Measurements from ENCODE around the gene TAF1.

DNA sequence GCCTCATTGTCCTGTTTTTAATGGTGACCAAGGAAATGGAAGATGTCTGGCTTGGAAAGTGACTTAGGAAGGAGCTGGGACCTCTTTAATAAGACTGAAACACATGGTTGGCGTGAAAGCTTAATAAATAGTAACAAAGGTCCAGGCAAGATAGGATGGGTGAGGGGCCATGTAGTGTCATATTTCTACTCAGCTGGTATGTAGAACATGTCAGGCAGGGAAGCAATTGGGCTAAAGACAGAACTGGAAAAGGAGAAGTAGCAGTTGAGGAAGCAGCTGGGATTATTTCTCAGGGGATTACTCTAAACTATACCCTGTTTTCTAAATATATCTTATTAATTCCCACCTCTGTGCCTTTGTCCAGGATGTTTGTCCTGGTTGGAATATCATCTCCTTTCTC, 46.0 kb upstream of the TAF1 start:
- TF ChIP-seq GLIS3 (CRISPR knock-in tag; IDR thresholded peaks at IDR 0.05) (no peak), OSR1 (CRISPR knock-in tag; IDR thresholded peaks at IDR 0.05) (no peak), CSDC2 (CRISPR knock-in tag; IDR thresholded peaks at IDR 0.05) (no peak), ISL1 (CRISPR knock-in tag; IDR thresholded peaks at IDR 0.05) (no peak), ARNTL (CRISPR knock-in tag; IDR thresholded peaks at IDR 0.05; ENCODE audit: borderline replicate concordance, low read depth) (no peak), SNAI2 (CRISPR knock-in tag; IDR thresholded peaks at IDR 0.05) (no peak), PPARA (CRISPR knock-in tag; IDR thresholded peaks at IDR 0.05; ENCODE audit: borderline replicate concordance) (no peak), ZC3H10 (CRISPR knock-in tag; IDR thresholded peaks at IDR 0.05) (no peak), ZNF8 (CRISPR knock-in tag; IDR thresholded peaks at IDR 0.05) (no peak)
- TF ChIP-seq, protein P1, sequence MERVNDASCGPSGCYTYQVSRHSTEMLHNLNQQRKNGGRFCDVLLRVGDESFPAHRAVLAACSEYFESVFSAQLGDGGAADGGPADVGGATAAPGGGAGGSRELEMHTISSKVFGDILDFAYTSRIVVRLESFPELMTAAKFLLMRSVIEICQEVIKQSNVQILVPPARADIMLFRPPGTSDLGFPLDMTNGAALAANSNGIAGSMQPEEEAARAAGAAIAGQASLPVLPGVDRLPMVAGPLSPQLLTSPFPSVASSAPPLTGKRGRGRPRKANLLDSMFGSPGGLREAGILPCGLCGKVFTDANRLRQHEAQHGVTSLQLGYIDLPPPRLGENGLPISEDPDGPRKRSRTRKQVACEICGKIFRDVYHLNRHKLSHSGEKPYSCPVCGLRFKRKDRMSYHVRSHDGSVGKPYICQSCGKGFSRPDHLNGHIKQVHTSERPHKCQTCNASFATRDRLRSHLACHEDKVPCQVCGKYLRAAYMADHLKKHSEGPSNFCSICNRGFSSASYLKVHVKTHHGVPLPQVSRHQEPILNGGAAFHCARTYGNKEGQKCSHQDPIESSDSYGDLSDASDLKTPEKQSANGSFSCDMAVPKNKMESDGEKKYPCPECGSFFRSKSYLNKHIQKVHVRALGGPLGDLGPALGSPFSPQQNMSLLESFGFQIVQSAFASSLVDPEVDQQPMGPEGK (CRISPR knock-in tag; IDR thresholded peaks at IDR 0.05; ENCODE audit: borderline replicate concordance), result no peak
- TF ChIP-seq, protein P2, sequence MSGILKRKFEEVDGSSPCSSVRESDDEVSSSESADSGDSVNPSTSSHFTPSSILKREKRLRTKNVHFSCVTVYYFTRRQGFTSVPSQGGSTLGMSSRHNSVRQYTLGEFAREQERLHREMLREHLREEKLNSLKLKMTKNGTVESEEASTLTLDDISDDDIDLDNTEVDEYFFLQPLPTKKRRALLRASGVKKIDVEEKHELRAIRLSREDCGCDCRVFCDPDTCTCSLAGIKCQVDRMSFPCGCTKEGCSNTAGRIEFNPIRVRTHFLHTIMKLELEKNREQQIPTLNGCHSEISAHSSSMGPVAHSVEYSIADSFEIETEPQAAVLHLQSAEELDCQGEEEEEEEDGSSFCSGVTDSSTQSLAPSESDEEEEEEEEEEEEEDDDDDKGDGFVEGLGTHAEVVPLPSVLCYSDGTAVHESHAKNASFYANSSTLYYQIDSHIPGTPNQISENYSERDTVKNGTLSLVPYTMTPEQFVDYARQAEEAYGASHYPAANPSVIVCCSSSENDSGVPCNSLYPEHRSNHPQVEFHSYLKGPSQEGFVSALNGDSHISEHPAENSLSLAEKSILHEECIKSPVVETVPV (CRISPR knock-in tag; IDR thresholded peaks at IDR 0.05), result no peak

Data from SK-N-SH treated with all-trans-retinoic acid at 6 μM for 48 hours (cell line).